ENCODE data around the gene FNBP1L.
A peak's percentile ranks its signal among the peaks of the same experiment; 100 is the strongest.
"Not testable (repeated sequence)": the region's sequence is repeated elsewhere in the genome, so short reads cannot be mapped to it uniquely, and the experiment has no call there.

Gene FNBP1L

GRCh38 chr1:93573940-93574469, 126.1 kb downstream of the FNBP1L start:
- DNase-seq (ENCODE audit: low read depth): no peak

GRCh38 chr1:93574511-93574910, 126.6 kb downstream of the FNBP1L start:
- DNase-seq (ENCODE audit: low read depth): no peak

GRCh38 chr1:93574991-93575390, 127.1 kb downstream of the FNBP1L start:
- DNase-seq (ENCODE audit: low read depth): no peak

DNA sequence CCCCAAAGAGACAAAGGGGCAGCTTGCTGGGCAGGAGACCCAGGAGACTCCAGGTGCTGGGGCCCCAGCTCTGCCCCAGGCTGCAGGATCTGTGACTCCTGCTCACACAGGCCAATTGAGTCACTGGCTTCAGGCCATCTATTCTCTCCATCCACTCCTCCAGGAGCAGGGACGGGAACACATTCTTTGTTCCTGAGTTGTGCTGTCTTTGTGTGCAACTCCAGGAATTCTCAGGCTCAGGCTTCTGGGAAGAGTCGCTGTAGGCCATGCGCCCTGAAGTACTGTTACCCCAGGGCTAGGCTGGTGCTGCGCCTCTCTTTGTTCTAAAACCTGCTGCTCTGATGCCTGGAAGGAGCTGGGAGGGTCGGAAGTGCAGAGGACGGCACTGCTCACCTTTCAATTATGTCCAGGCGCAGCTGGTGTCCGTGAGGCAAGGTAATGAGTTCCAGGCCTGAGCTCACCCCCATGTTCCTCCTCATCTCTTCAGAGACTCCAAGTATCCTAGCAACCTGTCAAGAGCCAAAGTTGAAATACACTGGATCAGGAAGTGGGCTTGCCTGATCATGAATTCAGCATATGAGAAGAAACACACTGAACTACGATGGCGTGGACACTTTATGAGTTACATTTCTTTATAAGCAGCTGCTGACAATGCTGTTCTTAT, 127.8 kb downstream of the FNBP1L start:
- DNase-seq (ENCODE audit: low read depth): peak; percentile 34

DNA sequence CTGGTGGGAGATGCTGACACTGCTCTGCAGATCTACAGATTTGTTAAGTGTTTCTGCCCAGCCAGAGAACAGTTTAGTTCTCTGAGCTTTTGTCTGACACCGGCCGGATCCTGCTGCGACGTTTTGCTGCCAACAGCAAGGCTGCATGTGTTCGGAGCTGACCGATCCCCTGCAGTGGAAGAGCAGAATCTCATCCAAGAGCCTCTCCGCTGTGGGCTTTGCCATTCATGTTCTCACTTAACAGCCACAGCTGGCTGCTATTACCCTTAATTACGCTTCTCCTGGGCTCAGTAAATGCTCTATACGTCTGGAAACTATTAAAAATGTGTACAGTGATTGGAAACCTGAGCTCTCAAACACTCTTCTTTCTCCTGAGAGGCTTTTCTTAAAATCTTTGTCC, 128.4 kb downstream of the FNBP1L start:
- DNase-seq (ENCODE audit: low read depth): no peak

GRCh38 chr1:93576746-93577145, 128.8 kb downstream of the FNBP1L start:
- no peak for DNase-seq (ENCODE audit: low read depth)

DNA sequence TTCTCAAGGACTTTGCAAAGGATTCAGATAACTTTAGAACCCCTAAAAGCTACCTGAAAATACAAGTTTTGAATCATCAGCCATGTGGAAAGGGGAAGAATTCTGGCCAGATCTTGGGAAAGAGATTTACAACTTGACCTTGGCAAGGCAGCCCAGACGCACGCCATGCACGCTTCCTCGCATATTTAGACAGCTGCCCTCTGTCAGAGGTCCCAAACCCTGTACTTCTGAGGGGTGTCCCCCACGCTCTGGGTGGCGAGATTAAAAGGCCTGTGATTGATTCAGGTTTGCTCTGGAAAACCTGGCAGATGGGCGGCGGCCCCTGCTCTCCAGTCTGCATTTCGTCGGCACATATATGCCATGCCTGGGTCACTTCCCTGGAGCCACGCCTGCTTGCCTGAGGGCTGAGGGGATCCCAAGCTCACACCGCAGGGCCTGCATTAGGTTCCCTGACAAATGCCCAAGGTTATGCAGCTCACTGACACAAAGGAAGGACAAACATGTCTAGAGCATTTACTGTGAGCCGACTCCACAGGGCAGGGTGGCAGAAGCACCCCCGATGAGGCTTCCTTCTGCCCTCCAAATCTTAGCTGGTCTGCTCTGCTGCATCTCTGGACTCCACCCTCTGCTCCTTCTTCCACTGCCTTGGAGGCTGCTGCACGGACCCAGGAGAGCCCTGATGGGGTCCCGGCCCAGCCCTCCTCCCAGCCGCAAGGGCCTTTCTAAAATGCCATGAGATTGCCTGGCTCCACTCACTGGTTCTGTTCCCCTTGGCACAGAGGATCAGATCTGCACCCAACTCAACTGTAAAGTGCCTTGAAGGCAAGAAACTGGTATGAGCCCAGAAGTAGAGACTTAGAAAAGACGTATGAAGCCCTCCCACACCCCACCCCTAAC, 129.9 kb downstream of the FNBP1L start:
- no peak for DNase-seq (ENCODE audit: low read depth)

- DNase-seq (ENCODE audit: low read depth): no peak
Observed at GRCh38 chr1:93578433-93578830, 130.5 kb downstream of the FNBP1L start.

GRCh38 chr1:93578911-93579825, 131.2 kb downstream of the FNBP1L start:
- DNase-seq (ENCODE audit: low read depth): no peak

DNA sequence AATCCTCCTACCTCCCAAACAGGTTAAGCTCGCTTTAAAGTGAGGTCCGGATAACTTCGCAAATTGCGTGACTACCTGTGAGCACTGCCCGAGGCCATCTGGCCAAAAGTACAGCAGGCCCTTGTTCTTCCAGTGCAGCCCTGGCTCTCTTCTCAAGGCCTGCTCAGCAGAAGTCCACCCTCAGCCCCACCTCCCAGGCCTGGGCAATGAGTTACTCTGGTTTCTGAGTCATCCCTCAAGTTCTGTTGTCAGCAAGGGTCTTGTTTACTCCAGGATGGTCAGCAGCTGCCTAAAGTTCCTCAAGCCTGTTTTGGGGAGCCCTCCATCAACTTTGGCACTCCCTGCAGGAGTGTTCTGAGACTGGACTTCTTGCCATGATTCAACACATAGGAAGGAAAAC, 132.0 kb downstream of the FNBP1L start:
- peak; percentile 87 for DNase-seq (ENCODE audit: low read depth)

- DNase-seq (ENCODE audit: low read depth): no peak
Observed at GRCh38 chr1:93581917-93582850, 134.3 kb downstream of the FNBP1L start.

- no peak for DNase-seq (ENCODE audit: low read depth)
Observed at GRCh38 chr1:93584261-93585003, 136.5 kb downstream of the FNBP1L start.

DNA sequence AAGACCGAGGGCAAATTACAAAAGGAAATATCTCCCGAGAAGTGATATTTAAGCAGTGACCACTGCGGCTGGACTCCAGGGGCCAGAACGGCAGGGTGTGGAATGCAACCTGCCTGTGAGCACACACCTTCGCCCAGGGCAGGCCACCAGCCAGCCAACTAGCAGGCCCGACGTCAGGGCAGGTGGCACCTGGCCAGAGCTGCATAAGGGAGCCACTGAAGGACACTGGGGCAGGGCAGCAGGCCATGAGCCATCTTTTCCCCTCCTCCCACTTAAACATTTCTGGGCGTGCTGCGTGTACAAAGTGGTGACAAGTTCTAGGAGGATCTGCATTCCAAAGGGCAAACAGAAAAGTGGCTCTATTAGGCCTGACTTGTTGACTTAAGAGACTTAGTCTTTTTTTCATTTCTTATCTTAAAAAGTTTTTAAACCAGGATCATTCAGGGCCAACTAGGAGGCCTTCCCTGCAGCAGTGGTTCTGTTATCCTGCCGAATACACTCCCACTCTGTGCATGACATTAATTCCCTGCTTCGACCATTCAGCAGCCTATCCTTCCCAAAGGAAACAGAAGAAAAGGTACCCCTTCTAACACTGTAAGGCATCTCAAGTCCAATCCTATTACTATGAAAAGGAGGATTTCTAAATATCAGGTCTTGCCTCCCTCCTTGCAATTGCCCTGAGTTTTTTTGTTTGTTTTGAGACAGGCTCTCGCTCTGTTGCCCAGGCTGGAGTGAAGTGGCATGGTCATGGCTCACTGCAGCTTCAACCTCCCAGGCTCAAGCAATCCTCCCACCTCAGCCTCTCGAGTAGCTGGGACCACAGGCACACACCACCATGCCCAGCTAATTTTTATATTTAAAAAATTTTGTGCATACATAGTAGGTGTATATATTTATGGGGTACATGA, 137.4 kb downstream of the FNBP1L start:
- no peak for DNase-seq (ENCODE audit: low read depth)

DNA sequence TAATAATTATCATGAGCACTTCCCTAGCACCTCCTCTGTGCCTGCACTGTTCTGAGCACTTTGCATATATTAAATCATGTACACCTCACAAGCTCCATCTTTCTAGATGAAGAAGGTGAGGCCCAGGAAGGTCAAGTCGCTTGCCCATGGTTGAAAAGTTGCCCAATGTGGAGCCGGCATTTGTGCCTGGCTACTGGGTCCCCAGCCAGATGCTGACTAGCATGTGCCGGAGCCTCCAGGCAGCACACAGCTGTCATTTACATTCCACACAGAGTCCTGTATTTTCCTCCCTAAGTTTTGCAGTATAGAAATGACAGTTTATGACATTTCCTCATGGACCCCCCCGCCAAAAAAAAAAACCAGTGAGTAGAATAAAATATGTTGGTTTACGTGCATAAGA, 139.4 kb downstream of the FNBP1L start:
- no peak for DNase-seq (ENCODE audit: low read depth)

GRCh38 chr1:93588206-93588605, 140.3 kb downstream of the FNBP1L start:
- peak; percentile 74 for DNase-seq (ENCODE audit: low read depth)

GRCh38 chr1:93588955-93589354, 141.0 kb downstream of the FNBP1L start:
- no peak for DNase-seq (ENCODE audit: low read depth)

GRCh38 chr1:93591291-93591675, 143.4 kb downstream of the FNBP1L start:
- DNase-seq (ENCODE audit: low read depth): not testable (repeated sequence)

DNA sequence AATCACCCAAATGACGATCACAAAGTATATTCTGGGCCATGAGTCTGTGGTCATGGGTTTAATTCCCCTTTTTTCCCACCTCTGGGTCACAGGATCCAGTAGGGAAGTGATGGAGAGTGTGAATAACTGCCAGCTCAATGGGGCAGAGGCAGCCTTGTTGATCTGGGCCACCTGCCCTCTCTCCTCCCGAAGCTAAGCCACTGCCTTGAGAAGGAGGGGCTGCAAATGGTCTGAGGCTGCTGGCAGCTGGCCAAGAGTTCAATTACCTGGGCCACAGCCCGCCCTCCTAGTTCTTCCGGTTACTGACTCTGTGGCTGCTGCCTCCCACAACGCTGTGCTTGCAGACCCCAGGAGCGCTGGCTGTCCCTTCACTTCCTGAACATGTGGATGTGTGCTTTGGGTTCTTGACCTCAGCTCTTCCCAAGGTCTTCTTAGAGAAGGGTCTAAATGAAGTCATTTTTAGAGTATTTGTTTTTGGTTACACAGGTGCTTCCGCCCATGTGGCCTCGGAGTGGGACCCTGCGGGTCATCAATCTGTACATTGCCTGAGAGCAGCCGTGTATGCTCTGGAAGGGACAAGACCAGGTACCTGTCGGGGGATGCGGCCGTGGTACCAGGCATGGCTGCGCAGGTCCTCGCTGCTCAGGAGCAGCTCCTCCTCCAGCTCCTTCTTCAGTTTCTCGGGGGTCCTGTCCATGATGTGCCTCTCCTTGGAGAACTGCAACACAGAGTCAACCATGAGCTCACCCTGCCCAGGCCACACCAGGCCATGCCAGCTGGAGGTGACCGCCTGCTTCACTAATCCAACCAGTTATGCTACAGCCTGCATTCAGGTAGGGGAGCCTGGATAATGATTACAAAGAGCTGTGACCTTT, 144.0 kb downstream of the FNBP1L start:
- no peak for DNase-seq (ENCODE audit: low read depth)
